Adrenal gland (tissue), 5 donors: ENCODE data around the gene GDPGP1.

Experiments used
- POLR2A ChIP-seq, 2 donors: fragments of 450-650 bp; IDR thresholded peaks; one replicate each; pipeline ENCODE4 v1.6.1; 2017; ENCODE audit warnings: antibody characterized with exemption in 2 of 2, mild to moderate bottlenecking in 2 of 2, moderate library complexity in 1 of 2
- TF ChIP-seq, protein P1 (sequence below), 6 experiments: fragments of 450-650 bp in 4 of 6; fragments of 200-600 bp in 2 of 6; sonication (generic) in 1 of 6; IDR thresholded peaks; 1 replicate in 5 of 6; 2 replicates in 1 of 6; pipeline versions ENCODE4 v1.5.1 to v1.8.0; 2016 to 2021; ENCODE audit warnings: antibody characterized with exemption in 6 of 6, mild to moderate bottlenecking in 2 of 6, moderate library complexity in 1 of 6
- donor health status: DM: no; HTN: no; CAD: no.

DNA sequence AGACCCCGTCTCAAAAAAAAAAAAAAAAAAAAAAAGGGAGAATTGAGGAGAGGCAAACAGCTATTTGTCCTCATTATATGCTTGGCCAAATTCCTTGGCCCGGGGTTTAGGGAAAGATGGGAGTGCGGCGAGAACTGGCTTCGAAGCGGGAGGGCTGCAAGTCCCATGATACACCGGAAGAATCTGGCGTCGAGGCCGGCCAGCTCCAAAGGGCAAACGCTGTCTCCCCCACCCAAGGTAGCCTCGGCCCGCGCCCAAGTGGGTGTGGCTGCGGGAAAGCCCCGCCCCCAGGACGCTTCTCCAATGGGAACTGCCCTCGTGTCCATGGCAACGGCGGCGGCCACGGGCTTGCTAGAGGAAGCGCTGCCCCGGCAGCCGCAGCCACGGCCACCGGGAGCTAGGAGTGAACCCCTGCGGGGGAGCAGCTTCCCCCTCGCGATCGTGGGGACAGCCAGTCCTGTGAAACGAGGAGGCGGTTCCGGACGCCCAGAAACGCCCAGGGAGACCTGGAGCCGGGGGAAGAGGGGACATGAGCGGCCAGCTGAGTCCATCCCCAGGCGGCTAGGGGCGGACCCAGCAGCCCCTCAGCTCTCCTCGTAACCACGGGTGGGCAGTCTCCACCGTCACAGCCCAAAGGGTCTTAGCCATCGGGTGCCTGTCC is 15.3 kb downstream of the GDPGP1 start, which contains the start of gene TTLL13:
- TF ChIP-seq, protein P1, sequence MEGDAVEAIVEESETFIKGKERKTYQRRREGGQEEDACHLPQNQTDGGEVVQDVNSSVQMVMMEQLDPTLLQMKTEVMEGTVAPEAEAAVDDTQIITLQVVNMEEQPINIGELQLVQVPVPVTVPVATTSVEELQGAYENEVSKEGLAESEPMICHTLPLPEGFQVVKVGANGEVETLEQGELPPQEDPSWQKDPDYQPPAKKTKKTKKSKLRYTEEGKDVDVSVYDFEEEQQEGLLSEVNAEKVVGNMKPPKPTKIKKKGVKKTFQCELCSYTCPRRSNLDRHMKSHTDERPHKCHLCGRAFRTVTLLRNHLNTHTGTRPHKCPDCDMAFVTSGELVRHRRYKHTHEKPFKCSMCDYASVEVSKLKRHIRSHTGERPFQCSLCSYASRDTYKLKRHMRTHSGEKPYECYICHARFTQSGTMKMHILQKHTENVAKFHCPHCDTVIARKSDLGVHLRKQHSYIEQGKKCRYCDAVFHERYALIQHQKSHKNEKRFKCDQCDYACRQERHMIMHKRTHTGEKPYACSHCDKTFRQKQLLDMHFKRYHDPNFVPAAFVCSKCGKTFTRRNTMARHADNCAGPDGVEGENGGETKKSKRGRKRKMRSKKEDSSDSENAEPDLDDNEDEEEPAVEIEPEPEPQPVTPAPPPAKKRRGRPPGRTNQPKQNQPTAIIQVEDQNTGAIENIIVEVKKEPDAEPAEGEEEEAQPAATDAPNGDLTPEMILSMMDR (IDR thresholded peaks at IDR 0.05) = peak in 1 of 6 experiments; percentile 7
- TF ChIP-seq POLR2A (IDR thresholded peaks at IDR 0.05) = peak in 1 of 2 donors; percentile 35
